HCT116 (cell line): ENCODE measurements around the gene SLC6A6. TPM values are rescaled to one million over a fixed set of nuclear protein-coding genes. Genes with fewer than 3 reads are reported as not detected.

Source experiments
- ATAC-seq: fragments of 200-7000 bp; cut with Tn5 transposase; 2 replicates; pipeline ENCODE4 v1.9.1; 2020; ENCODE audit warnings: mild to moderate bottlenecking, moderate library complexity
- BruUV-seq: library from RNA; stranded (reverse); fragments of 400-500 nt; replicated peaks from 2 replicates; lab custom pipeline; 2021; lab: Mats Ljungman, UMichigan
- CTCF ChIA-PET: fragments of 300-600 bp; sonication (Branson Sonifier 250); formaldehyde crosslinking; loops from one replicate; lab custom pipeline; 2021; ENCODE audit warnings: antibody characterized with exemption; lab: Charles Lee
- POLR2A ChIA-PET: fragments of 300-600, 350-600 bp; sonication (Branson Sonifier 250); formaldehyde crosslinking; loops from one replicate; lab custom pipeline; 2021; ENCODE audit warnings: antibody characterized with exemption; lab: Charles Lee
- RAD21 ChIA-PET, 2 experiments: fragments of 300-600 bp; sonication (Branson Sonifier 250); formaldehyde crosslinking; loops; one replicate each; lab custom pipeline; 2023; ENCODE audit warnings: low total read pairs in 2 of 2; ENCODE audit not compliant: uncharacterized antibody in 2 of 2, unreplicated experiment in 2 of 2, low non-redundant PET in 1 of 2; lab: Charles Lee
- DNase-seq: peaks from one replicate; pipeline ENCODE4 v3.0.0-alpha.2; 2010; ENCODE audit warnings: low read depth, low spot score
- H2AFZ ChIP-seq: fragments of 200-600 bp; shearing (Covaris generic), sonication (generic); 2 replicates; pipeline ENCODE4 v1.6.1; 2017; ENCODE audit warnings: low read depth, mixed run types, mixed read lengths, antibody characterized with exemption, low read length; ENCODE audit not compliant: poor library complexity, severe bottlenecking
- H3K27ac ChIP-seq: 2 replicates; pipeline ENCODE4 v1.5.1; 2012; ENCODE audit warnings: low read depth, low read length
- H3K27me3 ChIP-seq: fragments of 200-600 bp; sonication (generic); 2 replicates; pipeline ENCODE4 v1.6.1; 2016; ENCODE audit warnings: mixed run types, low read length, mixed read lengths; ENCODE audit not compliant: insufficient read depth
- H3K36me3 ChIP-seq, 2 experiments: fragments of 200-500 bp in 1 of 2; fragments of 200-600 bp in 1 of 2; sonication (Bioruptor generic) in 1 of 2; sonication (generic) in 1 of 2; 2 replicates each; pipeline versions ENCODE4 v1.5.1 to v1.6.1; 2014 to 2016; ENCODE audit warnings: low read length in 2 of 2, inconsistent platforms in 1 of 2, mixed read lengths in 1 of 2, mixed run types in 1 of 2; ENCODE audit not compliant: insufficient read depth in 2 of 2, control insufficient read depth in 1 of 2
- H3K4me1 ChIP-seq, 2 experiments: fragments of 200-600 bp in 1 of 2; sonication (generic) in 1 of 2; 2 replicates each; pipeline versions ENCODE4 v1.5.1 to v1.6.1; 2012 to 2017; ENCODE audit warnings: low read length in 2 of 2, inconsistent platforms in 1 of 2, mild to moderate bottlenecking in 1 of 2, mixed read lengths in 1 of 2, mixed run types in 1 of 2, moderate library complexity in 1 of 2; ENCODE audit not compliant: insufficient read depth in 2 of 2, control insufficient read depth in 1 of 2
- H3K4me2 ChIP-seq: fragments of 200-600 bp; sonication (generic); 2 replicates; pipeline ENCODE4 v1.6.1; 2017; ENCODE audit warnings: mixed run types, low read length, mixed read lengths
- H3K4me3 ChIP-seq, 2 experiments: fragments of 200-600 bp in 1 of 2; sonication (generic) in 1 of 2; replicated peaks in 1 of 2; 2 replicates each; pipeline ENCODE4 v1.5.1; 2011 to 2016; ENCODE audit warnings: low read length in 2 of 2, control low read depth in 1 of 2, low read depth in 1 of 2, mild to moderate bottlenecking in 1 of 2, mixed read lengths in 1 of 2, mixed run types in 1 of 2
- H3K79me2 ChIP-seq: fragments of 200-600 bp; sonication (generic); 2 replicates; pipeline ENCODE4 v1.6.1; 2017; ENCODE audit warnings: mild to moderate bottlenecking, mixed run types, low read length, moderate library complexity, mixed read lengths; ENCODE audit not compliant: insufficient read depth
- H3K9ac ChIP-seq: fragments of 200-600 bp; sonication (generic); 2 replicates; pipeline ENCODE4 v1.6.1; 2016; ENCODE audit warnings: low read length, mixed read lengths
- H3K9me2 ChIP-seq: fragments of 200-600 bp; sonication (generic), shearing (Covaris generic); 2 replicates; pipeline ENCODE4 v1.6.1; 2017; ENCODE audit warnings: mixed run types, mild to moderate bottlenecking, moderate library complexity; ENCODE audit not compliant: insufficient read depth
- H3K9me3 ChIP-seq, 2 experiments: fragments of 200-500 bp in 1 of 2; fragments of 200-600 bp in 1 of 2; sonication (Bioruptor generic) in 1 of 2; sonication (generic) in 1 of 2; 2 replicates each; pipeline ENCODE4 v1.6.1; 2014 to 2017; ENCODE audit warnings: low read length in 2 of 2, mixed read lengths in 2 of 2, inconsistent platforms in 1 of 2, low read depth in 1 of 2, mild to moderate bottlenecking in 1 of 2, mixed run types in 1 of 2, moderate library complexity in 1 of 2; ENCODE audit not compliant: control insufficient read depth in 1 of 2, insufficient read depth in 1 of 2
- H4K20me1 ChIP-seq: fragments of 200-600 bp; sonication (generic), shearing (Covaris generic); 2 replicates; pipeline ENCODE4 v1.6.1; 2017; ENCODE audit warnings: mixed run types, mild to moderate bottlenecking, moderate library complexity; ENCODE audit not compliant: insufficient read depth
- ATF3 ChIP-seq: IDR thresholded peaks from 2 replicates; pipeline ENCODE4 v1.6.1; 2012
- CBX3 ChIP-seq: IDR thresholded peaks from 2 replicates; pipeline ENCODE4 v1.6.1; 2012; ENCODE audit warnings: low read depth
- CEBPB ChIP-seq: IDR thresholded peaks from 2 replicates; pipeline ENCODE4 v1.6.1; 2012; ENCODE audit warnings: low read depth
- CTCF ChIP-seq, 3 experiments: fragments of 200-600 bp in 1 of 3; sonication (generic) in 1 of 3; IDR thresholded peaks in 2 of 3; conservative IDR thresholded peaks in 1 of 3; 2 replicates each; pipeline ENCODE4 v1.5.1; 2012 to 2017; ENCODE audit warnings: low read depth in 2 of 3, low read length in 2 of 3, antibody characterized with exemption in 1 of 3, borderline replicate concordance in 1 of 3, control low read depth in 1 of 3, mild to moderate bottlenecking in 1 of 3, mixed read lengths in 1 of 3, mixed run types in 1 of 3, moderate library complexity in 1 of 3; ENCODE audit not compliant: insufficient read depth in 1 of 3
- EGR1 ChIP-seq: IDR thresholded peaks from 2 replicates; pipeline ENCODE4 v1.6.1; 2012; ENCODE audit warnings: low read depth
- ELF1 ChIP-seq: IDR thresholded peaks from 2 replicates; pipeline ENCODE4 v1.6.1; 2012; ENCODE audit warnings: low read depth, borderline replicate concordance
- FOSL1 ChIP-seq: IDR thresholded peaks from 2 replicates; pipeline ENCODE4 v1.6.1; 2012; ENCODE audit warnings: low read depth
- MAX ChIP-seq: IDR thresholded peaks from 2 replicates; pipeline ENCODE4 v1.6.1; 2012
- REST ChIP-seq: IDR thresholded peaks from 2 replicates; pipeline ENCODE4 v1.6.1; 2012; ENCODE audit warnings: low read depth
- SRF ChIP-seq: IDR thresholded peaks from 2 replicates; pipeline ENCODE4 v1.6.1; 2012; ENCODE audit warnings: low read depth
- YY1 ChIP-seq: IDR thresholded peaks from 2 replicates; pipeline ENCODE4 v1.6.1; 2011; ENCODE audit warnings: low read length, low read depth, moderate library complexity, mild to moderate bottlenecking; ENCODE audit not compliant: insufficient replicate concordance; ENCODE audit errors: extremely low read depth
- ZFX ChIP-seq: fragments of 450-650 bp; IDR thresholded peaks from 2 replicates; pipeline ENCODE4 v1.6.1; 2017
- intact Hi-C: fragments of 100-400 bp; cut with micrococcal nuclease; formaldehyde crosslinking; loops from 2 replicates; pipeline ENCODE4 v1.10.0; 2022
- total RNA-seq: library from RNA; stranded (reverse); gene quantifications from one replicate; pipeline ENCODE4 v1.2.1, GENCODE V29; 2021; ENCODE audit not compliant: unreplicated experiment

The SLC6A6 gene
- total RNA-seq, 1 experiment from 2014 or later, result 36.3 TPM

GRCh38 chr3:14361068-14361677 lies 41.2 kb upstream of the SLC6A6 start:
- H2AFZ ChIP-seq, result no peak overlapping the region
- RAD21 ChIA-PET, result no interaction called here
- no peak for ATAC-seq
- no peaks in the 10 kb centered on the region for H3K9me3 ChIP-seq
- H3K4me3 ChIP-seq, result no peak overlapping the region
- no peaks in the 10 kb centered on the region for H3K4me1 ChIP-seq
- intact Hi-C loops, result no loop called here
- CTCF ChIA-PET, result no interaction called here
- BruUV-seq, result no TSS peak
- no peaks in the 10 kb centered on the region for H3K36me3 ChIP-seq
- H4K20me1 ChIP-seq, result no peaks in the 10 kb centered on the region
- TF ChIP-seq ATF3 (no peak), FOSL1 (no peak), MAX (no peak), SRF (no peak), ELF1 (no peak), EGR1 (no peak), ZFX (no peak), CEBPB (no peak), CTCF (IDR thresholded peaks at IDR 0.05 in 2 of 3, conservative IDR thresholded peaks at IDR 0.05 in 1 of 3; ENCODE audit: borderline replicate concordance in 1 of 3, insufficient read depth in 1 of 3, low read depth in 2 of 3, low read length in 2 of 3) (no peak), CBX3 (no peak), REST (no peak), YY1 (no peak)
- TF ChIP-seq, all 23 proteins: peak for 0
- POLR2A ChIA-PET, result no interaction called here
- H3K27me3 ChIP-seq, result no peaks in the 10 kb centered on the region
- H3K27ac ChIP-seq, result no peak overlapping the region
- no peaks in the 10 kb centered on the region for H3K79me2 ChIP-seq
- no peak overlapping the region for H3K4me2 ChIP-seq
- no peak for DNase-seq
- H3K9ac ChIP-seq, result no peak overlapping the region
- no peaks in the 10 kb centered on the region for H3K9me2 ChIP-seq
